Activated CD4-positive, alpha-beta memory T cell treated with anti-CD3 and anti-CD28 coated beads, Interleukin-2, amount 10 ng/mL, durations not matched to agents 7 days and 5 days (primary cell): ENCODE data around the gene SRCIN1. TPM values are rescaled to one million over a fixed set of nuclear protein-coding genes. Genes with fewer than 3 reads are reported as not detected.
"Not testable (repeated sequence)": the region's sequence is repeated elsewhere in the genome, so short reads cannot be mapped to it uniquely, and the experiment has no call there.

Experiments used
- CTCF ChIA-PET: fragments of 350-600 bp; sonication (Branson Sonifier 250); formaldehyde crosslinking; loops from one replicate; lab custom pipeline; 2021; ENCODE audit warnings: antibody characterized with exemption, inconsistent platforms; lab: Charles Lee
- POLR2A ChIA-PET: fragments of 350-600 bp; sonication (Branson Sonifier 250); formaldehyde crosslinking; loops from one replicate; lab custom pipeline; 2021; ENCODE audit warnings: antibody characterized with exemption; lab: Charles Lee
- DNase-seq: peaks from one replicate; pipeline ENCODE4 v3.0.0-alpha.2; 2020
- H3K27ac Mint-ChIP-seq: one replicate; pipeline ENCODE4 v1.8.0; 2021; ENCODE audit warnings: mild to moderate bottlenecking, mixed read lengths
- H3K27me3 Mint-ChIP-seq: one replicate; pipeline ENCODE4 v1.8.0; 2021; ENCODE audit warnings: mixed read lengths
- H3K36me3 Mint-ChIP-seq: one replicate; pipeline ENCODE4 v1.8.0; 2021; ENCODE audit warnings: low read depth, mixed read lengths
- H3K4me1 Mint-ChIP-seq: one replicate; pipeline ENCODE4 v1.8.0; 2021; ENCODE audit warnings: mixed read lengths
- H3K4me3 Mint-ChIP-seq: one replicate; pipeline ENCODE4 v1.8.0; 2021; ENCODE audit warnings: mild to moderate bottlenecking, mixed read lengths
- H3K9me3 Mint-ChIP-seq: one replicate; pipeline ENCODE4 v1.8.0; 2021; ENCODE audit warnings: mixed read lengths
- total RNA-seq, 2 experiments: library from RNA; stranded (reverse); gene quantifications; one replicate each; pipeline ENCODE4 v1.2.3, GENCODE V29; 2021

Gene SRCIN1
- total RNA-seq = under 1 TPM; 0.05 to 0.20 TPM

- POLR2A ChIA-PET = interaction anchor here (1.4 kb wide), 1 partner anchor 17 kb away, joined by 4 read pairs; no protein-coding TSS in a partner anchor
- peak within 1 kb of the TSS; percentile 67 for H3K4me3 Mint-ChIP-seq
- peaks cover 74% of the 10 kb centered on the region for H3K27me3 Mint-ChIP-seq
- peak; percentile 64 for DNase-seq
- H3K27ac Mint-ChIP-seq = no peak within 1 kb of the TSS
- H3K4me1 Mint-ChIP-seq = peaks cover 10% of the 10 kb centered on the region
- CTCF ChIA-PET = interaction anchor here (0.9 to 4.7 kb wide), 4 partner anchors 16 to 72 kb away, joined by 3 to 42 read pairs (median 4); no protein-coding TSS in a partner anchor
- no peaks in the 10 kb centered on the region for H3K36me3 Mint-ChIP-seq
- no peaks in the 10 kb centered on the region for H3K9me3 Mint-ChIP-seq
Measured at GRCh38 chr17:38605841-38606645, at the start of gene SRCIN1. TSS of gene SRCIN1 (minus strand) at chr17:38605952. CDS start at chr17:38605705, 247 bp downstream.

- CTCF ChIA-PET = interaction anchor here (0.5 to 2.0 kb wide), 4 partner anchors 11 to 97 kb away, joined by 3 to 10 read pairs (median 4); no protein-coding TSS in a partner anchor
- Mint-ChIP-seq H3K4me3 (no peak overlapping the region), H3K36me3 (no peaks in the 10 kb centered on the region), H3K27me3 (peaks cover 34% of the 10 kb centered on the region), H3K9me3 (no peaks in the 10 kb centered on the region), H3K4me1 (peaks cover 4% of the 10 kb centered on the region), H3K27ac (no peak overlapping the region)
- POLR2A ChIA-PET = interaction anchor here (1.0 kb wide), 1 partner anchor 13 kb away, joined by 3 read pairs; no protein-coding TSS in a partner anchor
- DNase-seq = no peak
Measured at GRCh38 chr17:38654411-38655398, 49.0 kb upstream of the SRCIN1 start.

GRCh38 chr17:38653679-38654078 lies 47.9 kb upstream of the SRCIN1 start:
- no peak overlapping the region for H3K4me3 Mint-ChIP-seq

GRCh38 chr17:38653230-38653629 lies 47.5 kb upstream of the SRCIN1 start:
- Mint-ChIP-seq H3K36me3 (no peaks in the 10 kb centered on the region), H3K27ac (no peak overlapping the region), H3K4me1 (peaks cover 4% of the 10 kb centered on the region), H3K27me3 (peaks cover 29% of the 10 kb centered on the region), H3K9me3 (no peaks in the 10 kb centered on the region), H3K4me3 (no peak overlapping the region)
- ChIA-PET POLR2A (interaction anchor here (1.0 kb wide), 1 partner anchor 15 kb away, joined by 3 read pairs; no protein-coding TSS in a partner anchor), CTCF (interaction anchor here (0.9 to 2.0 kb wide), 2 partner anchors 13 to 15 kb away, joined by 3 to 10 read pairs; no protein-coding TSS in a partner anchor)
- DNase-seq = no peak

More at GRCh38 chr17:38653679-38654078, 47.9 kb upstream of the SRCIN1 start:
- Mint-ChIP-seq H3K9me3 (no peaks in the 10 kb centered on the region), H3K4me1 (peaks cover 4% of the 10 kb centered on the region), H3K27ac (no peak overlapping the region), H3K27me3 (peaks cover 31% of the 10 kb centered on the region), H3K36me3 (no peaks in the 10 kb centered on the region)
- ChIA-PET POLR2A (interaction anchor here (1.0 kb wide), 1 partner anchor 14 kb away, joined by 3 read pairs; no protein-coding TSS in a partner anchor), CTCF (interaction anchor here (0.5 to 2.0 kb wide), 4 partner anchors 12 to 96 kb away, joined by 3 to 10 read pairs (median 4); no protein-coding TSS in a partner anchor)
- no peak for DNase-seq

- H3K27ac Mint-ChIP-seq, POLR2A ChIA-PET, H3K4me3 Mint-ChIP-seq, H3K36me3 Mint-ChIP-seq, H3K4me1 Mint-ChIP-seq, H3K9me3 Mint-ChIP-seq, DNase-seq: not testable (repeated sequence)
- peaks cover 36% of the 10 kb centered on the region for H3K27me3 Mint-ChIP-seq
- CTCF ChIA-PET = interaction anchor here (1.0 to 1.8 kb wide), 4 partner anchors 12 to 93 kb away, joined by 3 to 4 read pairs (median 4); no protein-coding TSS in a partner anchor
Measured at GRCh38 chr17:38650653-38651173, 45.0 kb upstream of the SRCIN1 start.

GRCh38 chr17:38637951-38638350 lies 32.2 kb upstream of the SRCIN1 start:
- Mint-ChIP-seq H3K9me3 (no peaks in the 10 kb centered on the region), H3K36me3 (no peaks in the 10 kb centered on the region), H3K27me3 (peaks cover 18% of the 10 kb centered on the region), H3K4me3 (no peak overlapping the region), H3K27ac (no peak overlapping the region), H3K4me1 (no peaks in the 10 kb centered on the region)
- POLR2A ChIA-PET = no interaction called here
- CTCF ChIA-PET = interaction anchor here (1.0 kb wide), 1 partner anchor 80 kb away, joined by 3 read pairs; no protein-coding TSS in a partner anchor
- no peak for DNase-seq

GRCh38 chr17:38636054-38636453 lies 30.3 kb upstream of the SRCIN1 start:
- Mint-ChIP-seq H3K36me3 (no peaks in the 10 kb centered on the region), H3K27ac (no peak overlapping the region), H3K4me3 (no peak overlapping the region), H3K27me3 (peaks cover 10% of the 10 kb centered on the region), H3K4me1 (no peaks in the 10 kb centered on the region), H3K9me3 (no peaks in the 10 kb centered on the region)
- DNase-seq = no peak
- CTCF ChIA-PET = no interaction called here
- POLR2A ChIA-PET = no interaction called here

GRCh38 chr17:38632334-38632733 lies 26.6 kb upstream of the SRCIN1 start:
- POLR2A ChIA-PET = no interaction called here
- peaks cover 14% of the 10 kb centered on the region for H3K27me3 Mint-ChIP-seq
- no peaks in the 10 kb centered on the region for H3K36me3 Mint-ChIP-seq
- DNase-seq = no peak
- CTCF ChIA-PET = no interaction called here
- H3K4me1 Mint-ChIP-seq = no peaks in the 10 kb centered on the region
- H3K4me3 Mint-ChIP-seq = no peak overlapping the region
- no peaks in the 10 kb centered on the region for H3K9me3 Mint-ChIP-seq
- no peak overlapping the region for H3K27ac Mint-ChIP-seq

GRCh38 chr17:38628441-38628840 lies 22.7 kb upstream of the SRCIN1 start:
- ChIA-PET CTCF (no interaction called here), POLR2A (no interaction called here)
- H3K4me3 Mint-ChIP-seq = no peak overlapping the region
- no peaks in the 10 kb centered on the region for H3K9me3 Mint-ChIP-seq
- no peak for DNase-seq
- peaks cover 11% of the 10 kb centered on the region for H3K4me1 Mint-ChIP-seq
- no peaks in the 10 kb centered on the region for H3K36me3 Mint-ChIP-seq
- H3K27ac Mint-ChIP-seq = no peak overlapping the region
- H3K27me3 Mint-ChIP-seq = peaks cover 22% of the 10 kb centered on the region

- ChIA-PET POLR2A (no interaction called here), CTCF (no interaction called here)
- H3K27me3 Mint-ChIP-seq = peaks cover 22% of the 10 kb centered on the region
- H3K4me1 Mint-ChIP-seq = peaks cover 11% of the 10 kb centered on the region
- no peaks in the 10 kb centered on the region for H3K36me3 Mint-ChIP-seq
- no peak overlapping the region for H3K27ac Mint-ChIP-seq
- H3K9me3 Mint-ChIP-seq = no peaks in the 10 kb centered on the region
- H3K4me3 Mint-ChIP-seq = no peak overlapping the region
- DNase-seq = no peak
Measured at GRCh38 chr17:38627957-38628356, 22.2 kb upstream of the SRCIN1 start.

GRCh38 chr17:38626606-38627226 lies 21.0 kb upstream of the SRCIN1 start:
- Mint-ChIP-seq H3K27me3 (peaks cover 30% of the 10 kb centered on the region), H3K4me1 (peaks cover 11% of the 10 kb centered on the region)
- H3K27ac Mint-ChIP-seq, DNase-seq, H3K4me3 Mint-ChIP-seq, H3K9me3 Mint-ChIP-seq, POLR2A ChIA-PET, H3K36me3 Mint-ChIP-seq: not testable (repeated sequence)
- CTCF ChIA-PET = interaction anchor here (1.0 to 1.1 kb wide), 2 partner anchors 42 to 68 kb away, joined by 3 read pairs; no protein-coding TSS in a partner anchor

- H3K27me3 Mint-ChIP-seq = peaks cover 37% of the 10 kb centered on the region
- H3K27ac Mint-ChIP-seq = no peak overlapping the region
- peaks cover 11% of the 10 kb centered on the region for H3K4me1 Mint-ChIP-seq
- no peak for DNase-seq
- POLR2A ChIA-PET = no interaction called here
- H3K36me3 Mint-ChIP-seq = no peaks in the 10 kb centered on the region
- no peaks in the 10 kb centered on the region for H3K9me3 Mint-ChIP-seq
- CTCF ChIA-PET = interaction anchor here (1.0 to 1.4 kb wide), 5 partner anchors 41 to 71 kb away, joined by 3 to 5 read pairs (median 3); no protein-coding TSS in a partner anchor
- no peak overlapping the region for H3K4me3 Mint-ChIP-seq
Measured at GRCh38 chr17:38625482-38625881, 19.7 kb upstream of the SRCIN1 start.
